Activated naive CD8-positive, alpha-beta T cell (primary cell): ENCODE results near the gene NDUFB10.

Experiments used
- H3K27ac Mint-ChIP-seq: one replicate; pipeline ENCODE4 v1.8.0; 2021; ENCODE audit warnings: mixed read lengths
- H3K27me3 Mint-ChIP-seq: one replicate; pipeline ENCODE4 v1.8.0; 2021; ENCODE audit warnings: mixed read lengths
- H3K36me3 Mint-ChIP-seq: one replicate; pipeline ENCODE4 v1.8.0; 2021; ENCODE audit warnings: mixed read lengths
- H3K4me1 Mint-ChIP-seq: one replicate; pipeline ENCODE4 v1.8.0; 2021; ENCODE audit warnings: low read depth, mixed read lengths
- H3K4me3 Mint-ChIP-seq: one replicate; pipeline ENCODE4 v1.8.0; 2021; ENCODE audit warnings: mild to moderate bottlenecking, mixed read lengths
- H3K9me3 Mint-ChIP-seq: one replicate; pipeline ENCODE4 v1.8.0; 2021; ENCODE audit warnings: low read depth, mixed read lengths

Gene NDUFB10

DNA sequence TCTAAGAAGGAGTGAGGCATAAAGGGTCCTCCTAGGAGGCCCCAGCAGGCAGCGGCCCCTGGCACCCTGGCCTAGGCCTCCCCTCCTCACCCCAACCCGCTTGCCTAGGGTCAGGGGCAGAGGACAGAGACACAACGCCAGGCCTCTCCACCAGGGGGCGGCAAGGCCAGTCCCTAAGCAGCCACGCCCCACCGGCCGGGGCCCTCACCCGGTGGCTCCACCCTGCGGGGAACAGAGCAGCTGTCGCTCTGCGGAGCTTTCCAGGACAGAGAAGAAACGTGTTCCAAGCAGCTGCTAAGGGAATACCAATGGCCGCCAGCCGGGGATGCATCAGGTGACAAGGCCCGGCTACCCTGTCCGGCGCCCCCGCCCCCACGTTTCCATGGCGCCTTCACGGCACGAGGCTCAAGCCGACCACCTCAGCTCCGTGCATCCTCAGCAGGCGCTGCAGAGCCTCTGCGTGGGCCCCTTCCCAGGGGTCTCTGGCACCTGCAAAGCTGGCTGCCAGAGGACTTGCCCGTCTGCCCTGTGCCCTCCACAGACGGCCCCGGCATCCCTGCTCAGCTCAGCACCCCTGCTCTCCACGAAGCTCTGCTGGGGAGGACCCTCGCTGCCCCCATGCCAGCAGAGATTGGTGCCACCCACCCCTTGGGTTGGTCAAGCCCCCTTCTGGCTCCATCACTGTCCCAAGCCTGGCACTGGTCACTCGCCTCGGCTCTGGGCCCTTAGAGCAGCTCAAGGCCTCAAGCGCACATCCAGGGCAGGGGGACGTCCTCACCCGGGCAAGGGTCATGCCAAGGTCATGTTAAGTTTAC is 44.7 kb downstream of the NDUFB10 start:
- H3K4me3 Mint-ChIP-seq, result no peak overlapping the region
- no peaks in the 10 kb centered on the region for H3K27me3 Mint-ChIP-seq
- H3K9me3 Mint-ChIP-seq, result no peaks in the 10 kb centered on the region
- H3K4me1 Mint-ChIP-seq, result peaks cover 35% of the 10 kb centered on the region
- H3K27ac Mint-ChIP-seq, result no peak overlapping the region
- H3K36me3 Mint-ChIP-seq, result peaks cover 5% of the 10 kb centered on the region

DNA sequence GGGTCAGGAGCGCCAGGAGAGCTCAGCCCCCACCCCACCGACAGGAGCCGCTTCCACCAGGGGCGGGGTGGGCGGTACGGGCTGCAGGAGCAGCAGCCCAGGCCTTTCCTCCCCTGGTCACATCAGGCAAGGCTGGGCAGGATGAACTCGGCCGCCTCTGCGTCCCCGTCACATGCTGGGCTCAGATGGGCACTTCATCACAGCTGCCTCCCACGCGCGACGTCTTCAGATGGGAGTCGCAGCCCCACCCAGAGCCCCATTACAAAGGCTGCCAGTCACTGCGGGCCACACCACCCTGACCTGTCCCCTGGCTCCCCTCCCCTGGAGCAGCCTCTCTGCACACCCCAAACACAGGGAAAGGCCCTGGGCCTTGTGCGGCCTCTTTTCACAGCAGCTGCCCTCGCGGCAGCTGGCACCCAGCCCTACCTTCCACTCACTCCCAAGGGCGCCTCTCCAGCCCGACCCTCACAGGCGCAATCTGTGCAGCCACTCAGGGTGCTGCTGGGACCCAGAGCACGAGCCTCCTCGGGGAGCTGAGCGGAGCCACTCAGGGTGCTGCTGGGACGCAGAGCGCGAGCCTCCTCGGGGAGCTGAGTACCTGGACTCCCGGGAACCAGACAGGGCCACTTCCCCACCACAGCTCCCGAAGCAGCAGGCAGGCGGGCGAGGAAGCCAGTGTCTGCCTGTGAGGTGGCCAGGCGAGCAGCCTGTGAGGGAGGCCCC is 45.6 kb downstream of the NDUFB10 start:
- Mint-ChIP-seq H3K9me3 (no peaks in the 10 kb centered on the region), H3K36me3 (peaks cover 5% of the 10 kb centered on the region), H3K27me3 (no peaks in the 10 kb centered on the region), H3K27ac (no peak overlapping the region), H3K4me3 (no peak overlapping the region), H3K4me1 (peaks cover 35% of the 10 kb centered on the region)

DNA sequence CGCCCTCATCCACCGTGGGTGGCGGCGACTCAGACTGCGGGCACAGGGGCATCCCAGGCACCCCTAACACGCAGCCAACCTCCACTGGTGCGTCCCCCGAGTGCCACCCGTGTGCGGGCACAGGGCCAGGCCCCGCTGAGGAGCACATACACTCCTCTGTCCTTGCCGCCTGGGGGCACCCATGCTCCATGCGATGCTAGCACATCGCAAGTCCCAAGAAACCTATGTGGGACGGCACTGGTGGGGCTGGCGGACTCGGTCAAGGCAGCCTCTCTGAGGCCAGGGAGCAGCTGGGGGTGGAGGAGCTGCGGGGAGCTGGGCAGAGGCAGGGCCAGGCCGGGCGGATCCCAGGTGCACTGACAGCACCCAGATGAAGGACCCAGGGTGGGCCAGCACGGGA is 46.3 kb downstream of the NDUFB10 start:
- no peaks in the 10 kb centered on the region for H3K9me3 Mint-ChIP-seq
- peaks cover 5% of the 10 kb centered on the region for H3K36me3 Mint-ChIP-seq
- H3K4me1 Mint-ChIP-seq, result peaks cover 40% of the 10 kb centered on the region
- no peaks in the 10 kb centered on the region for H3K27me3 Mint-ChIP-seq
- no peak overlapping the region for H3K27ac Mint-ChIP-seq
- H3K4me3 Mint-ChIP-seq, result peak overlapping the region; percentile 63

DNA sequence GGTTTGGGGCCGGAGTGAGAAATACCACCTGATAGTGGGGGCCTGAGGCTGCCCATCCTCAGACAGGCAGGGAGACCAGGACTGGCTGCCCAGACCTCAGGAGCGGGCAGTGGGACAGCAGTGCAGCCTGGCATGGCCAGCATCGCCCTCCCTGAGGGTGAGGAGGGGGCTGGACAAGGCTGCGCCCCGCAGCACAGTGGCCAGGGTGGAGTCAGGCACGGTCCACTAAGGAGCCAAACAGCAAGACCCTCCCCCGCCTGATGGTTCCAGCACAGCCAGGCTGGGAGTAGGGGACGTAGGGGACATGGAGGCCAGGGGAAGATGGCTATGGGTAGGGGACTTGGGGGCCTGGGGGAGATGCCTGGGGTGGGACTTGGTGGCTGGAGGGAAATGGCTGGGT is 47.0 kb downstream of the NDUFB10 start:
- H3K36me3 Mint-ChIP-seq, result peaks cover 5% of the 10 kb centered on the region
- no peak overlapping the region for H3K27ac Mint-ChIP-seq
- peaks cover 40% of the 10 kb centered on the region for H3K4me1 Mint-ChIP-seq
- H3K9me3 Mint-ChIP-seq, result no peaks in the 10 kb centered on the region
- H3K27me3 Mint-ChIP-seq, result no peaks in the 10 kb centered on the region
- H3K4me3 Mint-ChIP-seq, result peak overlapping the region; percentile 67

DNA sequence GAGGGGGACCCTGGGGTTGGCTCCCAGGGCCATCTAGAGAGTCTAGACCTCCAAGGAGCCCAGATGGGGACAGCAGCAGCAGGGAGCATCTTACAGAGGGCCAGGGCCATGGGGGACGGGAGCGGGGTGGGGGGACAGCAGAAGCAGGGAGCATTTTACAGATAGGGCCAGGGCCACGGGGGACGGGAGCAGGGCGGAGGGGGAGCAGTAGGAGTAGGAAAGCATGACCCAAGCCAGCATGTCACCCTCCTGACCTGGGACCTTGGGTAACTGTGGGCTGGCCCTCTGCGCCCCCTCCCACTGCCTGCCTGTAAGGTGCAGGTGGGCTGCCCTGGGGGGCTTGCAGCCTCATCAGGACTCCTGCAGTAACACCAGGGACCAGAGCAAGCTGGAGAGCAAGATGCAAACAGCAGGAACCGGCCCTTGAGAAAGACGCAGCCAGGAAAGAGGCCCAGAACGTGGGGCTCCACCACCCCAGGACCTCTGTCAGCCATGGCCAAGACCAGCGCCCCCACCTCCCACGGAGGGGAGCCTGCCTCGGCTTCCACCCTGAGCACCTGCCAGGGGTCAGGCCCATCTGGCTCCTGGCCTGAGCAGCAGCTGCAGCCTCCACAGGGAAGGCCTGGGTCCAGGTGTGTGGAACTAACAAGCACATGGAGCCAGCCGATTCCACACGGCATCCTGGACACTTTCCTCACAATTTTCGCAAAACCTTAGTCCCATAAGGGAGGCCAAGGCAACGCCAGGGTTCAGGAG is 47.9 kb downstream of the NDUFB10 start:
- Mint-ChIP-seq H3K4me3 (peak overlapping the region; percentile 93), H3K9me3 (no peaks in the 10 kb centered on the region), H3K27me3 (no peaks in the 10 kb centered on the region), H3K4me1 (peaks cover 40% of the 10 kb centered on the region), H3K27ac (peak overlapping the region; percentile 90), H3K36me3 (peaks cover 5% of the 10 kb centered on the region)

DNA sequence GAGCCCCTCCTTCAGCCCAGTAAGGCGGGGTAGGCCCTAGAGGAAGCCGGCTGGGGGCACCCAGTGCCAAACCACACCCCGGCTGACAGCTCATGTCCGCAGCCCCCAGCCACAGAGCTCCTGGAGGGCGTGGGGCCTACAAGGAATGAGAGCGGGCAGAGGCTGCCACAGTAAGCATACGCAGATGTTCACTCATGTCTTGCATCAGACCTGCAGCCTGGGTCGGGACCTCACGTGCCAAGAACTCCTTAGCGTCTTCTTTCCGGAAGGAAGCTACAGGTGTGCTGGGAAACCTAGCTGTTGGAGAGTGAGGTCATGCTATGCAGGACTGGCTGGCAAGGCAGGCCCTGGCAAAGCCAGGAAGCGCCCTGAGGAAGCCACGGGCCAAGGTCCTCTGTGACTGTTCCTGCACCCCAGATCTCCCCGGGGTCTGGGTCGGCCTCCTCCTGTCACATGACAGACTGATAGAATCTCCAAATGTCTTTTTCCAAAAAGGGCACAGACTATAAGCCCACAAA is 48.7 kb downstream of the NDUFB10 start:
- peaks cover 3% of the 10 kb centered on the region for H3K36me3 Mint-ChIP-seq
- H3K4me3 Mint-ChIP-seq, result peak overlapping the region; percentile 93
- peaks cover 39% of the 10 kb centered on the region for H3K4me1 Mint-ChIP-seq
- no peaks in the 10 kb centered on the region for H3K9me3 Mint-ChIP-seq
- H3K27me3 Mint-ChIP-seq, result no peaks in the 10 kb centered on the region
- peak overlapping the region; percentile 90 for H3K27ac Mint-ChIP-seq

DNA sequence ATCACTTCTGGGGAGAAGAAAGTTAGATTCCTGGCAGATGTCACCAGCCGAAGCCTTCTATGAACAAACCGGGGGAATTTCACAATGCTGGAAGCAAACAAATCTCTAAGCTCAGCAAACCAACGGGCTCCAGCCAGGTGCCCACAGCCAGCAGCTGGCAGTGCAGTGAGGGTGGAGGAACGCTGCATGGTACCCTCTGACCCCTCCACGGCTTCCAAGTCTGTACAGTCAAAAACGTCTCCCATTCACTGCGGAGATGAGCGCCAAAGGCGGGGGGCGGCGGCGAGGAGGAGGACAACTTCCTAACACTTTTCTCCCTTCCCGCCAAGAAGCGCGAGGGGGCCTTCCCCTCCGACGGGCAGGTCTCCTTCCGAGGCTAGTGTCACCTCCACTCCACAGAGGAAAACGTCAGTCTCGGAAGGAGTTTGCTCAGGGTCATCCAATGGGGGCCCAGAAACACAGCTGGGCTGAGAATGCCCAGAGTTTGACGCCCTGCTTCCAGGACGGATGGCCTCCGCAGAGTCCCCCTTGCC is 49.4 kb downstream of the NDUFB10 start:
- Mint-ChIP-seq H3K4me1 (peaks cover 39% of the 10 kb centered on the region), H3K4me3 (peak overlapping the region; percentile 93), H3K27me3 (no peaks in the 10 kb centered on the region), H3K27ac (peak overlapping the region; percentile 90), H3K36me3 (peaks cover 3% of the 10 kb centered on the region), H3K9me3 (no peaks in the 10 kb centered on the region)

DNA sequence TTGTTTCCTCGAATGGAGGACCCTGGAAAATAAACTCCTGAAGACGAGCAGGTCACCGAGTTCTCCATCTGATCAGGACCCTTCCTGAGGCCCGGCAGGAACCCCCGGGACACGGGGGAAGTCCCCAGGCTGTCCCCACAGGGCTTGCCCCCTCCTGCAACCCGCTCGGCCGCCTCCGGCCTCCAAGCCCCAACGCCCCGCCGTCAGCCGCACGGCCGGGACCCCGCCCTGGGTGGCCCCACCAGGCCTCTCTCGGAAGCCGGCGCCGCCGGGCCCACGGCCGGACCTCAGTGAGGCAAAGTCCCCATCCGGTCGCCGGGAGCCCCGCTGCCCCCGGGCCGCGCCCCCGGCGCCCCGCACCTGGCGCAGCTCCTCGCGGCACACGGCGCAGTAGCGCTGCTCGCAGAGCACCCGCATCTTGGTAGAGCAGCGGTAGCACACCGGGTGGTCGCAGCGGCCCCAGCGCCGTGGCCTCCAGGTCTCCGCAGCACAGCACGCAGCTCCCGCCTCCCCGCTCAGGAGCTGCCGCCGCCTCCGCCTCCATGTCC is 49.9 kb downstream of the NDUFB10 start:
- Mint-ChIP-seq H3K27ac (peak overlapping the region; percentile 90), H3K36me3 (peaks cover 3% of the 10 kb centered on the region), H3K9me3 (no peaks in the 10 kb centered on the region), H3K4me1 (peaks cover 39% of the 10 kb centered on the region), H3K27me3 (no peaks in the 10 kb centered on the region), H3K4me3 (peak overlapping the region; percentile 93)

DNA sequence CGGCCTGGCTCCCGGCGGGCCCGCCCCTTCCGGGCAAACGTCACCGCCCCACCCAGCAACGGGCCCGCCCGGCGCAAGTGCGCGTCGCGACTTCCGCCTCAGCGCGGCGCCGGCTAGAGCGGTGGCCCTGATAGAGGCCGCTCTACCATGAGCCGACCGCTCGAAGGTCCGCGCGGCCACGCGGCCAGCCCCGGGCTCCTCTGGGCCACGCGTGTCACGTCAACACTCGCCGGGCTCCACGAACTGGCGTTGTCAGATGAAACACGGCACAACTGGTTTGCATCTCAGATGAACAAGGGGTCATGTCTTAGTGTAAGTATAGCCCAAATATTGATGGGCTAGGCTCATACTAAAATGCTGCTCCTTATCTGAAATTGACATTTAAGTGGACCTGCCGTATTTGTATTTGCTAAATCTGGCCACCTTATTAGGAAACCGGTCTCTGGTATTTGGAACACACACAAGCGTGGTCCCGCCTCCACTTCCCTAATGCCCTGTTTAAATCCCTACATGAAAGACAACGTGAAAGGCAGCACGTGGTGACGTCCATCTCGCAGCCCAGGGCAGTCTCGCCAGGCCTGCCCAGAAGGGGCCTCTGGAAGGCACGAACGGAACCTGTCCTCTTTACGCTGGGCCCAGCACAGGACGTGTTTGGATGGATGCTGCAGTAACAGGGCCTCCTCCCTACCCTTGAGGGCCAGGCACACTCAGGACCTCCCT is 50.6 kb downstream of the NDUFB10 start, which contains the start of gene ZNF598:
Gene ZNF598 (minus strand): TSS at position 31 of the 720 bp plus-strand sequence.
- Mint-ChIP-seq H3K27ac (peak within 1 kb of the TSS; percentile 98), H3K4me1 (peaks cover 37% of the 10 kb centered on the region), H3K4me3 (peak within 1 kb of the TSS; percentile 96), H3K36me3 (peaks cover 3% of the 10 kb centered on the region), H3K27me3 (no peaks in the 10 kb centered on the region), H3K9me3 (no peaks in the 10 kb centered on the region)
